Testis (tissue), 2 donors: ENCODE data around the gene VDAC1.

Experiments
- POLR2A ChIP-seq: fragments of 450-650 bp; IDR thresholded peaks from one replicate; pipeline ENCODE4 v1.6.1; 2017; ENCODE audit warnings: antibody characterized with exemption, mild to moderate bottlenecking, moderate library complexity
- TF ChIP-seq, protein P1 (sequence below), 3 experiments: fragments of 450-650 bp in 2 of 3; fragments of 200-600 bp in 1 of 3; sonication (generic) in 1 of 3; IDR thresholded peaks; one replicate each; pipeline ENCODE4 v1.5.1; 2016 to 2019; ENCODE audit warnings: antibody characterized with exemption in 3 of 3, mild to moderate bottlenecking in 2 of 3, moderate library complexity in 1 of 3

DNA sequence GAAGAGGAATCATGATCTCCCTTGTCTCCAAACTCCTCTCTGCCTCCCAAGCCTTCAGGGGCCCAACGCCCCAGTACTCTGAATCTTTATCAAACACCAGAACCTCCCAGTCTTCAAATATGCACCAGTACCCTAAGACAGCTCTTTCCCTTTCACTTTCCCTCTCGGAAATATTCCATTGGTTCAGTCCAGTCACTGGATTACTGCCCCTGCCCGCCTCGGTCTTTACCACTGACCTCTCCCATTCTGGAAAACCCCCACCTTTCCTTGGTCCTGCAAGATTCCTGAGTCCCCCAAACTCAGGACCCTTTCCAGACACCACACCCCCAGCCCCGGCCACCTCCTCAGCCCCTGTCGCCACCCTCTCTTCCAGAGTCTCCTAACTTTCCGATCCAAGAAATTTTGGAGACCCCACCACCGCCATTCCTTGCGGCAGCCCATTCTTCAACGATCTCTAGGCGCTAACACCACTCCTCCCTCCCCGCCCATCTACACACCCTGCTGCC, 37.0 kb downstream of the VDAC1 start:
- TF ChIP-seq, protein P1, sequence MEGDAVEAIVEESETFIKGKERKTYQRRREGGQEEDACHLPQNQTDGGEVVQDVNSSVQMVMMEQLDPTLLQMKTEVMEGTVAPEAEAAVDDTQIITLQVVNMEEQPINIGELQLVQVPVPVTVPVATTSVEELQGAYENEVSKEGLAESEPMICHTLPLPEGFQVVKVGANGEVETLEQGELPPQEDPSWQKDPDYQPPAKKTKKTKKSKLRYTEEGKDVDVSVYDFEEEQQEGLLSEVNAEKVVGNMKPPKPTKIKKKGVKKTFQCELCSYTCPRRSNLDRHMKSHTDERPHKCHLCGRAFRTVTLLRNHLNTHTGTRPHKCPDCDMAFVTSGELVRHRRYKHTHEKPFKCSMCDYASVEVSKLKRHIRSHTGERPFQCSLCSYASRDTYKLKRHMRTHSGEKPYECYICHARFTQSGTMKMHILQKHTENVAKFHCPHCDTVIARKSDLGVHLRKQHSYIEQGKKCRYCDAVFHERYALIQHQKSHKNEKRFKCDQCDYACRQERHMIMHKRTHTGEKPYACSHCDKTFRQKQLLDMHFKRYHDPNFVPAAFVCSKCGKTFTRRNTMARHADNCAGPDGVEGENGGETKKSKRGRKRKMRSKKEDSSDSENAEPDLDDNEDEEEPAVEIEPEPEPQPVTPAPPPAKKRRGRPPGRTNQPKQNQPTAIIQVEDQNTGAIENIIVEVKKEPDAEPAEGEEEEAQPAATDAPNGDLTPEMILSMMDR (IDR thresholded peaks at IDR 0.05), result no peak
- no peak for TF ChIP-seq POLR2A
